ENCODE measurements around the gene EME1.
"Not testable (repeated sequence)": the region's sequence is repeated elsewhere in the genome, so short reads cannot be mapped to it uniquely, and the experiment has no call there.

Gene EME1

GRCh38 chr17:50372758-50373556 lies at the start of gene EME1, which contains the start of gene MRPL27:
Gene EME1 (plus strand): TSS chr17:50373229. CDS start chr17:50375209, 1,980 bp downstream.
Gene MRPL27 (minus strand): TSS chr17:50373184. CDS start chr17:50373170, 14 bp downstream.
- DNase-seq (ENCODE audit: low spot score): peak; percentile 95

DNA sequence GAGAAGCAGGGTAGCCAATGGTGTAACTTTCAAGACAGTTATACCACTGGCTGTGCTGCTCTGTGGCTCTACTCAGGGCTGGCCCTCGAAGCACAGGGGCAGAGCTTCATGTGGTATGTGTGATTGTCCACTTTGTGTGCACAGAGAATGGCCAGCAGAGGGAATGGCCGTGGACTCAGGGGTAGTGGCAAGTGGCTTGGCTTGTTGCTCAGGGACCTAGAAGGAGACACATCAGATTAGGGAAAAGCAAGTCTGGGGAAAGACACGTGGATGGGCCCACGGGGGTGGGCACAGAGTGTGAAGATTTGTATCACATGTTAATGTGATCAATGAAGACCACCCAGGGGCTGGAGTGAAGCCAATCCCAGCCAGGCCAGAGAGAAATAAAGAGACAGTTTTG lies 47.1 kb upstream of the EME1 start:
- no peak for DNase-seq (ENCODE audit: low spot score)

- no peak for DNase-seq (ENCODE audit: low spot score)
Measured at GRCh38 chr17:50326831-50327364, 46.1 kb upstream of the EME1 start.

DNA sequence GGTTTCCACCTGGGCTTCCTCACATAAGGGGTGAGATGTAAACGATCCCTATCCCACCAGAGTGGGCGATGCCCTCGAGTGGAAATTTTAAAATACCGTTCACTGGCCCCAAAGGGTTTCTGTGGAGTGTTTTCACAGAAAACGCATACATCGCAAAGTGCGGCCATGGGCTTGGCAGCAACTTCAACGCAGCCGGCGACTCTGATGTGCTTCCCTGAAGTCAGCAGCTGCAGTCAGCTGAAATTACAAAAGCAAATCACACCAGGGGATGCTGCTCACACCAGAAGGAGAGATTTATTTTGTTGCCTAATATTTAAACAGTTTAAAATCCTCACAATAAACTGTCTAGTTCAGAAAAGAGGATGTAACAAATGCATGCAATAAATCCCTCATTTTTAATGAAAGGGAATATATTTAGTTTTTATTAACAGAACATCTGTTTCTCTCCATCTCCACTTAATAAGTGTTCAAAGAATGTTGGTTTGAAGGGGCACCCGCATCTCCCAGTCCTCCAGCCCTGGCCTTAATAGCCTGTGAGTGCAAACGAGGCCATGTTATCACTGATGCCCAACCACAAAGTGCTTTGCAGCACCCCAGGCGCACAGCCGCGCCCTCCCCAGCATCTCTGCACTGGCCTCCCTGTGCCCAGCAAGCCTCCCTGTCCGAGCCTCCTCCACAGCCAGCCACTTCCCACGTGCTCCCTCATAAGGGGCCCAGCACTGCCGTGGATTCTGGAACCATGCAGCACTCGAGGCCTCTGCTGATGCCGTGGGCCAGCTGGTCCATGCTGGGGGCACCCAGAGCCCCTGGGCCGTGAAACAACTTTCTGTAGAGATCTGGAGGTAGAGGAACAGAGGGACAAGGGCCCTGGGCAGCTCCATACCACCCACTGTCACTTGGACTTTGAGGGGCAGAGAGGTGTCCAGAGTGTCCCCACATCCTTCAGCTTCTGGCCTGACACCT lies 44.4 kb upstream of the EME1 start:
- DNase-seq (ENCODE audit: low spot score): no peak

DNA sequence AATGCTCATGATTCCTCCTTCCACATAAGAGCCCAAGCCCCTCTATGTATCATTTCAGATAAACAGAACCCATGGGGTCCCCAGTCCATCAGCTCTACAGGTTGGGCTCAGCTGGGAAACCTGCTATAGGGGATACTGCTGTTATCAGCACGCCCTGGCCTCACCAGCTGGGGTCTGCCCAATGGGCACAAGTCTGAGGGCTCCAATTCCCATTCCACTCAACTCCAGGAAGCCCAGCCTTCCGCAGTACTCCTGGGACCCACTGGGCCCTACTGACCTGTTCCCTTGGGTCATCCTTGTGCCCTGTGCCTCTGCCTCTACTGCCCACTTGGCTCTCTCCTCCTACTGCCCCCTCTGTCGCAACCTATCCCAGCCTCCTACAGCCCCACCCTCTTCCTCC lies 43.3 kb upstream of the EME1 start:
- DNase-seq (ENCODE audit: low spot score): no peak

DNA sequence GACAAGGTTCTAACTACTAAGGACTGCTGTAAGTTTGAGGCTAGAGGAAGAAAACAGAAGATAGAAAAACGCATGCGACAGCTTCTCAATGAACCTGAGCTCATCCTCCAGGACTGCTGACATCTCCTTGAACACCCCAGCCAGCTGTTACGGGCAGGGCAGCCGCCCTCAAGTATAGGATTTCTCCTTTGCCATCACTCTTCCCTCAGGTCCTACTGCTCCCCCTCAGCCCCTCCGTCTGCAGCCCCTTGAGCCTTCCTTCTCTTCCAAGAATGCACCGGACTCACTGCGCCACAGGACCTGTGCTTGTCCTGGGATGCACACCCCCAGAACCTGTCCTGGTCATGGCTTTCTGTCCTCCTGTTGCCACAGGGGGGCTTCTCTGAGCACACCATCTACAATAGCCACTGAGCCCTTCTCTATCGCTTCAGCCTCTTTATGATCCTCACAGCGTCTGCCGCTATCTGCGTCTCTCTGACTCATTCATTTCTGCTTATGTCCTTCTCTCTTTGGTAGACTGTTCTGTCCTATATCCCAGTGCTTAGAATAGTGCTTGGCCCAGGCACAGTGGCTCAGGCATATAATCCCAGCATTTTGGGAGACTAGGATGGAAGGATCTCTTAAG lies 42.8 kb upstream of the EME1 start:
- DNase-seq (ENCODE audit: low spot score): no peak

DNA sequence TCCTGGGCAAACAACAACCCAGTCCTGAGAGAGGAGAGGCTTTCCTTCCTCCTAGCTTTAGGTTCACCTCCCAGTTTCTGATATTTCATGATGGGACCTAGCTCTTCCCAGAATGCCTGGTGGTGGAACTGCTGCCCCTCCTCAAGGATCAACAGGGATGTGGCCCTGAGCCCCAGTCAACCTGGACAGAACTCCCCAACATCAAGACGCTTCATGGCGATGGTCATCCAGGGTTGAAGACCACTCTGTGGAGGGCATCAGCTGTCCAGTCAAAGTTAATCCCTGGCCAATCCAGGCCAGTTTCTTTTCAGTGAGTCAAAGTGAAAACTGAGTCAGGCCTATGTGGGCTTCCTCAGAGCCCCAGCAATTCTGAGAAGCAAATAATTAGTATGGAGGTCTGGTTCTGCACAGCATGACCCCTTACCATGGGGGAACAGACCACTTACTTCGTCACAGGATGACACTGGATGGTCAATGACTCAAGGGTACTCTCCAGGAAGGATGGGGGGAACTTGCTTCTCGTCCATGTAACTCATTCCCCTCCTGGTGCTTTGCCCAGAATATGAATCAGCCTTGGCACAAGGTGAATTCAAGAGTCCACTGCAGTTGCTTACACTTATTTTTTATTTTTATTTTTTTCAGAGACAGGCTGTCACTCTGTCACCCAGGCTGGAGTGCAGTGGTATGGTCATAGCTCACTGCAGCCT lies 41.8 kb upstream of the EME1 start:
- DNase-seq (ENCODE audit: low spot score): no peak

DNA sequence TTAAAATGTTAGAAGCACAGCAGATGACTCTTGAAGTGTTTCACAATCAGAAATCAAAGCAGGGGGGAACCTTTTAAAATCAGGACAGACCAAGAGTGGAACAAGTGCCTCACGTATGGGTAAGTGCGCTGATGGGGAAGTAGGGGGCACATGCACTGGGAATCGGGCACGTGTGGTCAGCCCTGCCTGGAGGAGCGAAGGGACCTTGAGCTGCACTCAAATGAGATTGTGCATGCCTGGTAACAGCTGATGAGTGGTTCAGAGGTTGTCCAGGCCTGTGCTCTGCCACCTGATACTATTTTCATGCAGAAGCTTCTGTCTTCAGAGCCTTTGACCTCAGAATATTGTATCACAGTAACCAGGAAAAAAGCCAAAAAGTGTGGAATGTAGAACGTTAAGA lies 40.8 kb upstream of the EME1 start:
- no peak for DNase-seq (ENCODE audit: low spot score)

GRCh38 chr17:50333291-50334057 lies 39.6 kb upstream of the EME1 start:
- DNase-seq (ENCODE audit: low spot score): not testable (repeated sequence)

DNA sequence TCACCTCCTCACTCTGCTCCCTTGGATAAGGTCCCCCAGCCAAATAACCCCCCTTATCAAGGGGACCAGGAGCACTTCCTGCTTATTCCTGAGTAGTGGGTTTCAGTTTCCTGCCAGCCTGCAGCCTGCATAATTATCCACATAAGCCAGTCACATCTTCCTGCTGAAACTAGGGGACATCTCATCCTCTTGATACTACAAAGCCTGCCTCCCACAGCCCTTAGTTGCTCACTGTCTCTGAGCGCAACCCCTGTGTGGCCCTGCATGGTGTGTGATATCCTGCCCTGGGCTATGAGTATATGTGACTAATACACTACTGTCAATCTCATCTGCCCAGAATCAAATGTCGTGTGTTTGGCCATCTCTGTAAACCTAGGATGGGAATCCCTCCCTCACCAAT lies 35.1 kb upstream of the EME1 start:
- peak; percentile 12 for DNase-seq (ENCODE audit: low spot score)

GRCh38 chr17:50338645-50339044 lies 34.4 kb upstream of the EME1 start:
- DNase-seq (ENCODE audit: low spot score): no peak

GRCh38 chr17:50339381-50339780 lies 33.6 kb upstream of the EME1 start:
- peak; percentile 23 for DNase-seq (ENCODE audit: low spot score)

DNA sequence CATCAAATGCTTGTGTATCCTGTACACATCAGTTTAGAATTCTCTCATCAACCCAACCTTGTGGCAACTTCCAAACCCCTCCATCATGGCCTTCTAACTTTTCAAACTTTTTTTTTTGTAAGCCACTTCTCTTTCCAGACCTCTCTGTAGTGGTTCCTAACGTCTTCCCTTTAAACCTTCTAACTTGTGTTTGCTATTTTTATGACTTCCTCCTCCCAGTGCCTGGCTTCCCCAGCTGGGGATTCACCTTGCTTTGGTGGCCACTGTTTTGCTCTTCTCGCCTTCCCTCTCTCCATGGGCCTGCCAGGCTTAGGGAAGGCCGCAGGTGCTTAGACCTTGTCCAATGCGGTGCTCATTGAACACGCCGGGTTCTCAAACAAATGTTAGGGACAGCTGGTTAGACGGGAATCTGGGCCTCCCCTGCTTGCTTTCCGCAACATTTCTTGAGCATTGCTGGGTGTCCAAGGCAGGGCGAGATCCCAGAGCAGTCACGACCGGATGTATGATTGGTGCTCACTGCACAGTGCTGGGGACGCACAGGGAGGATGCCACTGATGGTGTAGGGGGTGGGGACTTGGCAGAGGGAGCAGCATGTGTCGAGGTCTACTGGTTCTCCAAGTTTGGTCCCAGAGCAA lies 28.2 kb upstream of the EME1 start:
- peak; percentile 63 for DNase-seq (ENCODE audit: low spot score)

GRCh38 chr17:50345432-50346312 lies 27.4 kb upstream of the EME1 start, which contains the start of gene XYLT2:
Gene XYLT2 (plus strand): TSS chr17:50346126. CDS start chr17:50346141, 15 bp downstream.
- peak; percentile 86 for DNase-seq (ENCODE audit: low spot score)

DNA sequence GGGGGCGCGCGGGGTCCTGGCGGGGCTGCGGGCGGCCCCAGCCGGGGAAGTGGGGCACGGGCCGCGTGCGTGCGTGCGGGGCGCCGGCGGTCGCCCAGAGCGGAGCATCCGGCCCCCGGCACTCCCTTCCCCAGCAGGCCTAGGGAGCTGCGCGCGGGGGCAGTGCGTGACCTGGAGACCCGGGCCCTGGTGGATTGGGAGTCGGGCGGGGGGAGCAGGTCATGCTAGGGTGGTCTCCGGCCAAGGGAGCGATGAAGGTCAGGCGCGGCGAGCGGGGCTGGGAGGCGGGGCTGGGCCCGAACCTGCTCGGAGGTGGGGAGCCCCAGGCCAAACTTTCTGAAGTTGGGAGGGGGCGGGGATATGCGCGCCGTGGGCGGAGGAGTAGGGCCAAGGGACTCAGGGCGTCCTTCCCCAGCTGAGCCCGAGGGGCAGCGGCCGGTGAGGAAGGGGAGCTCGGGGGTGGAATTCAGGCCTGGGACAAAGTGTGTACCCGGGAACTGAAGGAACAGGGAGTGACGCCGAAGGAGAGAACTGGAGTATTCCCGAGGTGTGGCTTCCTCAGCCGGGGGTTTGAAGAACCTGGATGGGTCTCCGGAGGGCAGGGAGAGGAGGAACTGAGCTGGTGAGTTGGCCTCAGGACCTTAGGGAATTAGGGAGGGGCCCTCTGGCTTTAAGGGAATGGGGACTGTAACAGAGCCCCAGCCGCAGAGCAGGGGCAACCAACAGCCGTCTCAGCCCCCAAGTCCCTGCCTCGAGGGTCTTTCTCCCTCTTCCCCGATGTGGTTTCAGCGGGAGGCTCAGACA lies 26.5 kb upstream of the EME1 start:
- peak; percentile 71 for DNase-seq (ENCODE audit: low spot score)

- peak; percentile 60 for DNase-seq (ENCODE audit: low spot score)
Measured at GRCh38 chr17:50347117-50347893, 25.7 kb upstream of the EME1 start.

DNA sequence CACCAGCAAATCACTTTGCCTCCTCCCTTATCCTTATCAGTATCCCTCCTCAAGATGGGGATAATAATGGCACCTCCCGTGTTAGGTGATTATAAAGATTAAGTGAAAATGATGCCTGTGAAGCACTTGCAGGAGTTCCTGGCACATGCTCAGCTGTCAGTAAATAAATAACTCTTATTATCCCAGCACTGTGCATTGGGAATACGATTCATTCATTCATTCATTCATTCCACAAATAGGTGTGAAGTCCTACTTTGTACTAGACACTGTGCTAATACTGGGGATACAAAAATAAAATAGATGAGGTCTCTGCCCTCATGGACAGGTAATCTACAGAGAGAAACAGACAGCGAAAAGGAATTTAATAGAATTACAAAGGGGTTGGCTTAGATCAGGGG lies 25.1 kb upstream of the EME1 start:
- no peak for DNase-seq (ENCODE audit: low spot score)

All from left forelimb (tissue), 1 donor.